ENCODE data around the gene CLIP4.

CLIP4 gene

DNA sequence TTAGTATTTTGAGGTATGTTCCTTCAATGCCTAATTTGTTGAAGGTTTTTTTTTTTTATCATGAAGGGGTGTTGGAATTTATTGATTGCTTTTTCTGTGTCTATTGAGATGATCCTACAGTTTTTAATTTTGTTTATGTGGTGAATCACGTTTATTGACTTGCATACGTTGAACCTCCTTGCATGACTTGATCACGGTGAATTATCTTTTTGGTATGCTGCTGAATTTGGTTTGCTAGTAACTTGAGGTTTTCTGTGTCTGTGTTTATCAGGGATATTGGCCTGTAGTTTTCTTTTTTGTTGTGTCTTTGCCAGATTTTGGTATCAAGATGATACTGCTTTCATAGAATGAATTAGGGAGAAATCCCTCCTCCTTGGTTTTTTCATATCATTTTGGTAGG is 23.9 kb downstream of the CLIP4 start:
- no peak for DNase-seq (ENCODE audit: low read depth in 2 of 2)

GRCh38 chr2:29139731-29140130 is 24.5 kb downstream of the CLIP4 start:
- DNase-seq (ENCODE audit: low read depth in 2 of 2), result no peak

- DNase-seq (ENCODE audit: low read depth in 2 of 2), result no peak
Observed at GRCh38 chr2:29143657-29144056, 28.4 kb downstream of the CLIP4 start.

GRCh38 chr2:29146197-29146596 is 31.0 kb downstream of the CLIP4 start:
- no peak for DNase-seq (ENCODE audit: low read depth in 2 of 2)

DNA sequence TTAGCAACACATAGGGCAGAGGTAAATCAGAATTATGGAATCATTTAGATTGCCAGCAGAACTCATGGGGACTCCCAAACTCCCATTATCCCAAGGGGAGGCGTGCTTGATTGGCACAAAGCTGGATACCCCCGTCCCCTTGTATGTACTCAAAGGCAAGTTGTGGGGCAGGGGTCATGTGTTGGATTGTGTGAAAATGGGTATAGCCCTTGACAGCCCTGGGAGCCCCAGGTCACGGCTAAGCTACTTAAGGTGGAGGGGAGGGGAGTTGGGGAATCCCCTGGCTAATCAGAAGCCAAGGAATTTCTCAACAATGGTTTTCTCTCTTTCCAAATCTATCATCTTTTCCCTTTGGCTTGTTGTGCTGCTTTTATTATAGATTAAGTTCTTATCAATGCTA is 32.7 kb downstream of the CLIP4 start:
- no peak for DNase-seq (ENCODE audit: low read depth in 2 of 2)

- no peak for DNase-seq (ENCODE audit: low read depth in 2 of 2)
Observed at GRCh38 chr2:29154610-29155009, 39.4 kb downstream of the CLIP4 start.

- no peak for DNase-seq (ENCODE audit: low read depth in 2 of 2)
Observed at GRCh38 chr2:29155578-29155977, 40.4 kb downstream of the CLIP4 start.

GRCh38 chr2:29157131-29157530 is 41.9 kb downstream of the CLIP4 start:
- no peak for DNase-seq (ENCODE audit: low read depth in 2 of 2)

DNA sequence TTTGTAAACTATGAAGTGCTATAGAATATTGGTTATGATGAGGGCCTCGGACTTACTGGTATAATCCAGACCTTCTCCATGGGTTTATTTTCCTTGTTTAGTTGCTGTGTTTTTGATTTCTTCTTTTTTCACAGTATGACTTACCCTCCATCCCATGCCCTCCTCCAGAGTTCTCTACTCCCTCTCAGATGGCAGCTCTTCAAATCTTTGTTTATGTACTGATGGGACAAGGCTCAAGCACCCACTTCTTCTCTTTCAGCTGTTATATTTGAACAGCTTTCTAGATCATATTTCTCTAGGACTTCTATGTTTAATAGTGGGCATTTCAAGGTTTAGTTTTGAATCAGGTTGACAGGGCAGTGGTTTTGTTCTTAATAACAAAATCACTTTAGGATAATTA is 43.9 kb downstream of the CLIP4 start:
- DNase-seq (ENCODE audit: low read depth in 2 of 2), result no peak

DNA sequence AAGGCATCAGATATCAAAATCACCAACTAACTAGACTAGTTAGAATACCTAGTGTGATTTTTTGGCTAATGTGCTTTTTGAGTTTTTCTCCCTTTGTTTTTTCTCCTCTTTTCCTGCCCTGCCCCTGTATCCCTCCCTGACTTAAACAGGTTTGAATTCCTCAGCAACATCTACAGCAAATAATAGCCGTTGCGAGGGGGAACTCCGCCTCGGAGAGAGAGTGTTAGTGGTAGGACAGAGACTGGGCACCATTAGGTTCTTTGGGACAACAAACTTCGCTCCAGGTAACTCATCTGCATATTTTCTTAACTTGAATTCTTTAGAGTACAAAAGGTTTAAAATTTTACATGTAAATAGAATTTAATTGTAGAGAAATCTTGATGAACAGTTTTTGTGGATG is 45.0 kb downstream of the CLIP4 start:
- no peak for DNase-seq (ENCODE audit: low read depth in 2 of 2)

DNA sequence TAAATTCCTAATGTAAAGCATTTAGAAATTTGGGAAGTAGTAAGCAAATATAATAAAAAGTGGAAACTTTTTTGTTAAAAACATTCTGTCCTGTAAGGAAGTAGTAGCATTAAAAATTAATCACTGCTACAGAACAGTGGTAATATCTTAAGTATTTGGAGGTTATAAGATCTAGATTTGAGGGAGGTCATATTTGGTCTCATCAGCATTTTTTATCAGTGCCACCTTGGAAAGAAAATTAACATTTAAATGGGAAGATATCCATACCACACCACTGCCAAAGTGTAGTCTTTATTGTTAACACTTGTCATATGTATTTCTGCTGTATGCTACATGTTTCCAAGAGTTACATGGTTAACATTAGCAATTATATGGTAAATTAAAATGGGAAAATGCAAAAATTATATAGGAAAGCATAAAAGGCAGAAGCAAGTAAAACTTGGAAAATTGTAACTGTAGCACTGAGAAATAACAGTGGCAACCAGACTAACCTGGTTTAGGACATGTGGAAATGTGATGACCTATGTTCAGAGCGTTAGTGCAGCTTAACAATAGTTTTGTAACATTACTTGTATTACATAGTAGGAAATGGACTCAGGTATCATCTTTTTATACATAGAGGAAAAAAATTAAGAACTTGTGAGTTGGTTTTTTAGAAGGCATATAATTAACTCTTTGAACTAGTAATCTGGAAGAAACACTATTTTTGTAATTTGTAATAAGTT is 47.2 kb downstream of the CLIP4 start:
- no peak for DNase-seq (ENCODE audit: low read depth in 2 of 2)

- DNase-seq (ENCODE audit: low read depth in 2 of 2), result no peak
Observed at GRCh38 chr2:29164091-29164846, 49.1 kb downstream of the CLIP4 start.

GRCh38 chr2:29165362-29166241 is 50.4 kb downstream of the CLIP4 start:
- peak; percentile 20 to 26 for DNase-seq (ENCODE audit: low read depth in 2 of 2)

- DNase-seq (ENCODE audit: low read depth in 2 of 2), result peak in 1 of 2 experiments; percentile 4
Observed at GRCh38 chr2:29166242-29167039, 51.2 kb downstream of the CLIP4 start.

DNA sequence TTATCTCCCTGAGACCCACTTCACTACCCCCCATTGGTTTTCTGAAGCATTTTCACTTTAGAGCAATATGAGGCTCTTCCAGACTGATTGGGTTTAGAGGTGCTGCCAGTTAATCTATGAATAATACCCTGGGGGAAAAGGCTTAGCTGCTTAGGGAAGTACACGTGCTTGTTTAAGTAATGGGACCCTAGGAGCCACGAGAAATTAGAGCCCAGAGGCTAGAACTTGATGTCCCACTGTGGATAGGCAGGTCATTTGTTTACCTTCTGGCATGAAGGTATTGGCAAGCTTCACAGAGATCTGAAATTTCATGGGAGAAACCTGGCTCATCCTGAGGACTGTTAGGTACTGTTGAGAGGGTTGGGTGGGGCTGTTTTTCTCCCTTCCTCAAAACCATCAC is 59.7 kb downstream of the CLIP4 start:
- DNase-seq (ENCODE audit: low read depth in 2 of 2), result no peak

GRCh38 chr2:29175338-29175737 is 60.1 kb downstream of the CLIP4 start:
- no peak for DNase-seq (ENCODE audit: low read depth in 2 of 2)

- no peak for DNase-seq (ENCODE audit: low read depth in 2 of 2)
Observed at GRCh38 chr2:29182334-29182733, 67.1 kb downstream of the CLIP4 start.

- no peak for DNase-seq (ENCODE audit: low read depth in 2 of 2)
Observed at GRCh38 chr2:29182920-29183319, 67.7 kb downstream of the CLIP4 start.

GRCh38 chr2:29184531-29184930 is 69.3 kb downstream of the CLIP4 start:
- DNase-seq (ENCODE audit: low read depth in 2 of 2), result no peak

DNA sequence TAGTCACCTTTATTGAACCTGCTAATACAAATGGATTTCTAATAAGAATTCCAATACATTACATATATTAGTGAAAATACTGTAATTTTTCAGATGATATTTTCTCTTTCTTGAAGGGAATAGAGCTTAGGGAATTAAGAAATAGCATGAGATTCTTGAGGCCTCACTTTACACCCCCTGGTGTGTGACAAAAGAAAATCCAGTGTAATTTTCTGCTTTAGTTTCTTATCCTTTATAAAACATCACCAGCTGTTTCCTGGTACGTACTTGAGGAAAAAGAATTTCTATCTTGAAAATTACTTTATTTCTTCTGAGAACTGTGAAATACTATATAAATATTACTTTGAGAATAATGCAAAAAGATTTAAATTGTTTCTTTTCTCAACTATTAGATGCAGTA is 71.6 kb downstream of the CLIP4 start:
- no peak for DNase-seq (ENCODE audit: low read depth in 2 of 2)

DNA sequence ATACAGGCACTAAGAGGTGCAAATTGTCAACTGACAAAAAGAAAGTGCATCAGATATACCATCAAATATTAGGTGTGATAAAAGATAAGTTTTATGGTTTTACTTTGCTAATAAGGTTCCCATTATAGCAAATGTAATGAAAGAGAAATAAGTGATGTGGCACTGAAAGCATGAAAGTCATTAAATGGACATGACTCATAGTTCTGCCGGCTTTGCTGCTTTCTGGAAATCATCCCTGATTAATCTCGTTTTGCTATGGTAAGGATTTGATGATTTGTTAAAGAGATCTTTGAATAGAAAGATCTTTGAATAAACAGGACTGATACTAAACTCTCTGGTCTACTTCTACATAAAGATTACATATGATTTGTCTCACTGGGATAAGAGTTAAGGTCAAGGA is 72.7 kb downstream of the CLIP4 start:
- peak in 1 of 2 experiments; percentile 48 for DNase-seq (ENCODE audit: low read depth in 2 of 2)

GRCh38 chr2:29189052-29189451 is 73.8 kb downstream of the CLIP4 start:
- DNase-seq (ENCODE audit: low read depth in 2 of 2), result no peak

All from fibroblast of skin of left biceps (primary cell).